ENCODE results near the gene KLHL24.
A peak's percentile ranks its signal among the peaks of the same experiment; 100 is the strongest.
"Not testable (repeated sequence)": the region's sequence is repeated elsewhere in the genome, so short reads cannot be mapped to it uniquely, and the experiment has no call there.

KLHL24 gene

DNA sequence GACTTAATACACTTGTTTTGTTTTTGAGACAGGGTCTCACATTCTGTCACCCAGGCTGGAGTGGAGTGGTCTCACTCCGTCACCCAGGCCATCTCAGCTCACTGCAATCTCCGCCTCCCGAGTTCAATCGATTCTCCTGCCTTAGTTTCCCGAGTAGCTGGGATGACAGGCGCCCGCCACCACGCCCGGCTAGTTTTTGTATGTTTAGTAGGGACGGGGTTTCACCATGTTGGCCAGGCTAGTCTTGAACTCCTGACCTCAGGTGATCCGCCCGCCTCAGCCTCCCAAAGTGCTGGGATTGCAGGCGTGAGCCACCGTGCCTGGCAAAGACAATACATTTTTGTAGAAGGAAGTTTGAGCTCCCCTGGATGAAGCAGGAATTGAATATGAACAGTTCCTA is 2.2 kb downstream of the KLHL24 start:
- Histone ChIP-seq H3K4me1 (ENCODE audit: control insufficient read depth, insufficient read depth, low read length) (peaks cover 20% of the 10 kb centered on the region), H3K27ac (ENCODE audit: low read depth, low read length) (peak overlapping the region; percentile 98), H3K4me3 (ENCODE audit: low read length) (peak overlapping the region; percentile 74)
- not testable (repeated sequence) for H3K27me3 ChIP-seq (ENCODE audit: control insufficient read depth, insufficient read depth, low read length); H3K9ac ChIP-seq (ENCODE audit: low read length); H3K36me3 ChIP-seq (ENCODE audit: control insufficient read depth, insufficient read depth, low read length)

DNA sequence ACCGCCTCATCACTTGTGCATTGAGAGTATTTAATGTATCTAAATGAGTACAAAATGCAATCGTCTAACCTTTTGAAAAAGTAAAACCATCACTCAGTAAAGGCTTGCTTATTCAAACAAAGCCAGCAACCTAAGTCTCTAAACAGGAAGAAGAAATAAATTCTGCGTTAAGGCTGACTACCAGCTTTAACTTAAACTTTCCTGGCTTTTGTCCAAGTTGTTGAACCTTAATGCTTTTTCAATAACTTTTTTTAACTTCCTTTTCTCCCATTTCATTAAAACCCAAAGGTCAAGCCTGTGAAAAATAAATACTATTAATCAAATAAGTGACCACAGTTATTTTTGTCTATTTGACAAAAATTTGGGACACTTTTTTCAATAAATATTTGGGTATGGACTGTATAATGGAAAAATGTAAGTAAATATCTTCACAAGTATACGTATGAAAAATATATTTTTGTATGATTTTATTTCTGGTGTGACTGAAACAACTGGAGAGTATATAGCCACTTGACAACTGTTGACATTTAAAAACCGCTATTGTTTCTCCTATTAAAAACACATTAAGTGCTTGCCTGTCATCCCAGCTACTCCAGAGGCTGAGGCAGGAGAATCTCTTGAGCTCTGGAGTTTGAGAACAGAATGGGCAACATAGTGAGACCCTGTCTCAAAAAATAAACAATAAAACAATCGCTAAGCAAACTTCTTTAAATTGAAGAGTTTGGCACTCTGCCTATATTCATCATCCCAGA is 2.9 kb downstream of the KLHL24 start:
- H3K9ac ChIP-seq (ENCODE audit: low read length) = no peak overlapping the region
- H3K27me3 ChIP-seq (ENCODE audit: control insufficient read depth, insufficient read depth, low read length) = no peaks in the 10 kb centered on the region
- H3K36me3 ChIP-seq (ENCODE audit: control insufficient read depth, insufficient read depth, low read length) = no peaks in the 10 kb centered on the region
- H3K4me1 ChIP-seq (ENCODE audit: control insufficient read depth, insufficient read depth, low read length) = peaks cover 20% of the 10 kb centered on the region
- no peak overlapping the region for H3K4me3 ChIP-seq (ENCODE audit: low read length)
- no peak overlapping the region for H3K27ac ChIP-seq (ENCODE audit: low read depth, low read length)

DNA sequence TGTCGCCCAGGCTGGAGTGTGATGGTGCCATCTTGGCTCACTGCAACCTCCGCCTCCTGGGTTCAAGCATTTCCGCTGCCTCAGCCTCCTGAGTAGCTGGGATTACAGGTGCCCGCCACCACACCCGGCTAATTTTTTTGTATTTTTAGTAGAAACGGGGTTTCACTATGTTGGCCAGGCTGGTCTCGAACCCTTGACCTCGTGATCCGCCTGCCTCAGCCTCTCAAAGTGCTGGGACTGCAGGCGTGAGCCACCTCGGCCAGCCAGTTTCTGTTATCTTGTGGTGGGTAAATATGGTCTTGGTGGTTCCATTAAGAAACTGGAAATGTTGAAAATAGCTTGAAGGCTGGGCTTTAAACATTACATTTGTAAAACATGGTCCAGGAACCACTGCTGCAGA is 5.2 kb downstream of the KLHL24 start:
- not testable (repeated sequence) for H3K9ac ChIP-seq (ENCODE audit: low read length); H3K27ac ChIP-seq (ENCODE audit: low read depth, low read length); H3K4me3 ChIP-seq (ENCODE audit: low read length); H3K36me3 ChIP-seq (ENCODE audit: control insufficient read depth, insufficient read depth, low read length); H3K27me3 ChIP-seq (ENCODE audit: control insufficient read depth, insufficient read depth, low read length)
- H3K4me1 ChIP-seq (ENCODE audit: control insufficient read depth, insufficient read depth, low read length) = peaks cover 17% of the 10 kb centered on the region

DNA sequence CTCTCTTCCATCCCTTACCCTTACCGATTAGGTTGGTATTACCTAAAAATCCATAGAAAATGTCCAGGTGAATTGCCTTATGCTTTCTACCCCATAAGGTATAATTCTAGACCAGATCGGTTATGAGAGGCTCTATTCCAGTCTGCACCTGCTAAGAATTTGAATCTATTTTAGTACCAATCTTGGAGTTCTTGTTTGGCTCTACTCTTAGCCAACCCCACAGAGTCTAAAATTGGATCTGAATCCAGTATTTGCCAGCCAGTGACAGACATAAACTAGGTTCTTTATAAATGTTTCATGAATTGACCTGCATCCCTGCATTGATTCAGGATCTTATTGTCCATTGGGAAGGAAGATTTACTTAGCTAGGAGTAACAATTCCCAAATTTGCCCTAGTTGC is 6.5 kb downstream of the KLHL24 start:
- Histone ChIP-seq H3K4me3 (ENCODE audit: low read length) (no peak overlapping the region), H3K9ac (ENCODE audit: low read length) (no peak overlapping the region), H3K27ac (ENCODE audit: low read depth, low read length) (no peak overlapping the region)

DNA sequence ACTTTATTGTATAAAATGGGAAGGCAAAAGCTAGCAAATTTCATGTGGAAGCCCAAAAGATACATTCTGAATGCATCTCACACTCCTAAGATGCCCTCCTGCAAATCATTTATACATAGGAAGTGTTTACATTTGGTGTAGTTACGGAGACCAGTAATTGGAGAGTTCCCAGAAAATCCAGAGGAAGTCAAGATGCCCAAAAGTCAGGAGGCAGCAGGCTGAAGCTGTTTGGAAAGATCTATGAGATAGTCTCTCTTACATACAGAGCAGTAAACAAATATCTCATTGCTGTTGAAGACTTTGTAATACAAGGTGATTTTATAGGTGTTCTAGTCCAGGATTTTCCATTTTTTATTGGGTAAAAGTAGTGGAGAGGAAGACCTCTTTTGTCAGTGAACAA is 8.8 kb downstream of the KLHL24 start:
- no peak overlapping the region for H3K9ac ChIP-seq (ENCODE audit: low read length)
- H3K36me3 ChIP-seq (ENCODE audit: control insufficient read depth, insufficient read depth, low read length) = peaks cover 2% of the 10 kb centered on the region
- peaks cover 2% of the 10 kb centered on the region for H3K4me1 ChIP-seq (ENCODE audit: control insufficient read depth, insufficient read depth, low read length)
- no peaks in the 10 kb centered on the region for H3K27me3 ChIP-seq (ENCODE audit: control insufficient read depth, insufficient read depth, low read length)
- H3K4me3 ChIP-seq (ENCODE audit: low read length) = no peak overlapping the region
- no peak overlapping the region for H3K27ac ChIP-seq (ENCODE audit: low read depth, low read length)

More for the DNA sequence above, 6.5 kb downstream of the KLHL24 start:
- no peaks in the 10 kb centered on the region for H3K27me3 ChIP-seq (ENCODE audit: control insufficient read depth, insufficient read depth, low read length)
- no peaks in the 10 kb centered on the region for H3K36me3 ChIP-seq (ENCODE audit: control insufficient read depth, insufficient read depth, low read length)
- peaks cover 17% of the 10 kb centered on the region for H3K4me1 ChIP-seq (ENCODE audit: control insufficient read depth, insufficient read depth, low read length)

DNA sequence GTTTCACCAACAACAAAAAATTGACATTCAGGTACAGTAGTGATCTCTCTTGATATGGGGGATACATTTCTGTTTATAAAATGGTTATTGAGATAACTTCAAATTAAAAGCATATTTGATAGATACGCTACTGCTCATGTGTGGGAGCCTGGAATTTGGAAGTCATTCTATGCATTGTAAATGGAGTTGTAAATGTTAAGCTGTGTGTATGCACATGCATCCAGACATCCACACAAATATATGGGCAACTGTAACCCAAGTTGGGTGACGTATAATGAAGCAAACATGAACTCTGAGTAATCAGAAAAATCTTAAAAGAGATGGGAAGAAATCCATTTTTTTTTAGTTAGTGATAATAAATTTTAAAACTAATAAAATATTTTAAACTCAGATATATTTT is 9.8 kb downstream of the KLHL24 start:
- Histone ChIP-seq H3K4me3 (ENCODE audit: low read length) (no peak overlapping the region), H3K27me3 (ENCODE audit: control insufficient read depth, insufficient read depth, low read length) (no peaks in the 10 kb centered on the region), H3K36me3 (ENCODE audit: control insufficient read depth, insufficient read depth, low read length) (peaks cover 3% of the 10 kb centered on the region), H3K27ac (ENCODE audit: low read depth, low read length) (no peak overlapping the region), H3K4me1 (ENCODE audit: control insufficient read depth, insufficient read depth, low read length) (peaks cover 2% of the 10 kb centered on the region), H3K9ac (ENCODE audit: low read length) (no peak overlapping the region)

DNA sequence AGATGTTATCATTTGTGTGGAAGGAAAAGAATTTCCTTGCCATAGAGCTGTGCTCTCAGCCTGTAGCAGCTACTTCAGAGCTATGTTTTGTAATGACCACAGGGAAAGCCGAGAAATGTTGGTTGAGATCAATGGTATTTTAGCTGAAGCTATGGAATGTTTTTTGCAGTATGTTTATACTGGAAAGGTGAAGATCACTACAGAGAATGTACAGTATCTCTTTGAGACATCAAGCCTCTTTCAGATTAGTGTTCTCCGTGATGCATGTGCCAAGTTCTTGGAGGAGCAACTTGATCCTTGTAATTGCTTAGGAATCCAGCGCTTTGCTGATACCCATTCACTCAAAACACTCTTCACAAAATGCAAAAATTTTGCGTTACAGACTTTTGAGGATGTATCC is 15.1 kb downstream of the KLHL24 start:
- peaks cover 28% of the 10 kb centered on the region for H3K36me3 ChIP-seq (ENCODE audit: control insufficient read depth, insufficient read depth, low read length)
- no peak overlapping the region for H3K27ac ChIP-seq (ENCODE audit: low read depth, low read length)
- no peak overlapping the region for H3K4me3 ChIP-seq (ENCODE audit: low read length)
- no peaks in the 10 kb centered on the region for H3K4me1 ChIP-seq (ENCODE audit: control insufficient read depth, insufficient read depth, low read length)
- H3K9ac ChIP-seq (ENCODE audit: low read length) = no peak overlapping the region
- no peaks in the 10 kb centered on the region for H3K27me3 ChIP-seq (ENCODE audit: control insufficient read depth, insufficient read depth, low read length)

DNA sequence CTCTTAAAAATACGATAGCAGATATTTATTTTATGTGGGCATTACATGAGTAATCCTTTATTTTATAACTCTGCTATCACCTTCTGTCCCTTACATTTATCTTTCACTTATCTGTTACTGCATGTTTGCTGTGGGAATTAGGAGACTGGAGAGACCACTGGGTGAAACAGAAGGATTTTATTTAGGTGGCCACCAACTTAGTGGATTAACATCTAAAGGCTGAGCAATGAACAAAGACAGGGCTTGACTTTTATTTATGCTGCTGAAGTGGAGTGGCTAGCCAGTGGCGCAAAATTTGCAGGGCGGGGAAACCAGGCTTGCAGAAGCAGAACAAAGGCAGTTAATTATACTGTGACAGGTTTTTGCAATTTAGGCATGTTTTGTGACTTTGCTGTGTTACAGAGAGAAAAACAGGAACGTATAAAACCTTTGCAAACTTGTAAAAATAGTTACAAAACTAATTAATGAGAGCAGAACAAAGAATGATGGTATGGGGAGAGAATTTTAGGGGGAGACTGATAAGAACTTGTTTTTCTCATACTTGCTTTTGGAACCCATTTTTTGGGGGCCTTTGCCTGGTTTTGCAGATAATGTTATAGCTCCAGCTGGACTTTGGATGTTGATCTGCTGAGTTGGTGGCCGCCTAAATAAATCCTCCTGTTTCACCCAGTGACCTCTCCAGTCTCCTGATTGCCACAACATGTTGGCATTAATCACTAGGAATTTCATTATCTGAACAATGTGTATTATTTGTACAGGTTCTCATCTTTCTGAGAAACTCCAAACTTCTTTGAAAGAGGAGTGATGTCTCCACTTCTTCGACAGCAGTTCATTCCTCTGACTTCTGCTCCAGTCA is 18.0 kb downstream of the KLHL24 start:
- Histone ChIP-seq H3K36me3 (ENCODE audit: control insufficient read depth, insufficient read depth, low read length) (peaks cover 33% of the 10 kb centered on the region), H3K4me3 (ENCODE audit: low read length) (no peak overlapping the region), H3K9ac (ENCODE audit: low read length) (no peak overlapping the region), H3K27ac (ENCODE audit: low read depth, low read length) (no peak overlapping the region), H3K27me3 (ENCODE audit: control insufficient read depth, insufficient read depth, low read length) (no peaks in the 10 kb centered on the region), H3K4me1 (ENCODE audit: control insufficient read depth, insufficient read depth, low read length) (no peaks in the 10 kb centered on the region)

DNA sequence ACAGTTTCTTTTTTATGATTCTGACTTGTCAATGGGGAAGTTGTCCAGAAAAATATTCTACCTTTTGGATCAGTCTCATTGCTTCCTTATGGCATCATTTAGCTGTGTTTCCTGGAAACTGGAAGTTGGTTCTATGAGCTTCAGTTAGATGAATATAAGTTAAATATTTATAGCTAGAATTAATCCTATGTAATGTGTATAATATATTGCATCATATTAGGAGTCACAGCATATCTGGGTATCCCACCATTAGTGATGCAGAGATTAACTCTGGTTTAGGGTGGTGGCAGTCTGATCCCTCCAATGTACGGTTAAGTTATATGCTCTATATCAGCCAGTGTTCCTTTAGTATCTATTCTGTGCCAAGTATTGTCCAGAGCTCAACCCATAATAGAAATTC is 19.3 kb downstream of the KLHL24 start:
- H3K9ac ChIP-seq (ENCODE audit: low read length) = no peak overlapping the region
- H3K36me3 ChIP-seq (ENCODE audit: control insufficient read depth, insufficient read depth, low read length) = peaks cover 31% of the 10 kb centered on the region
- no peaks in the 10 kb centered on the region for H3K27me3 ChIP-seq (ENCODE audit: control insufficient read depth, insufficient read depth, low read length)
- H3K27ac ChIP-seq (ENCODE audit: low read depth, low read length) = no peak overlapping the region
- H3K4me3 ChIP-seq (ENCODE audit: low read length) = no peak overlapping the region
- H3K4me1 ChIP-seq (ENCODE audit: control insufficient read depth, insufficient read depth, low read length) = no peaks in the 10 kb centered on the region

DNA sequence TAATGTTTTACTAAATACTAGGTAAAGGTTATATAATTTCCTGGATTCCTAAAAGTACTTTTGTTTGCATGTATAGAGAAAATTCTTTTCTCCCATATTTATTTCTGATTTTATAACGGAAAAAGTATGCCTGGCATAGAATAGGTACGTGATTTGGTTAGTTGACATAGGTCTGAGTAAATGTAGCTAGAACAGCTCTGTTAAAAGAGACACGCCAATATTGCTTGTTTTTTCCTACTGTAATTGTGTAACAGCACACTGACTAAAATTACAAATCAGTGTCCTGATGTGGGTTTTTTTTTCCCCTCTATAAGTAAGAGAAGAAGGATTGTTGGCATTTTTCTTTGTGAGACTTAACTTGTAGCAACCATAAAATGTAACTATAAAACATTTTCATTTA is 26.7 kb downstream of the KLHL24 start:
- Histone ChIP-seq H3K9ac (ENCODE audit: low read length) (no peak overlapping the region), H3K36me3 (ENCODE audit: control insufficient read depth, insufficient read depth, low read length) (peaks cover 3% of the 10 kb centered on the region), H3K27ac (ENCODE audit: low read depth, low read length) (no peak overlapping the region), H3K4me1 (ENCODE audit: control insufficient read depth, insufficient read depth, low read length) (peaks cover 5% of the 10 kb centered on the region), H3K4me3 (ENCODE audit: low read length) (no peak overlapping the region), H3K27me3 (ENCODE audit: control insufficient read depth, insufficient read depth, low read length) (no peaks in the 10 kb centered on the region)

DNA sequence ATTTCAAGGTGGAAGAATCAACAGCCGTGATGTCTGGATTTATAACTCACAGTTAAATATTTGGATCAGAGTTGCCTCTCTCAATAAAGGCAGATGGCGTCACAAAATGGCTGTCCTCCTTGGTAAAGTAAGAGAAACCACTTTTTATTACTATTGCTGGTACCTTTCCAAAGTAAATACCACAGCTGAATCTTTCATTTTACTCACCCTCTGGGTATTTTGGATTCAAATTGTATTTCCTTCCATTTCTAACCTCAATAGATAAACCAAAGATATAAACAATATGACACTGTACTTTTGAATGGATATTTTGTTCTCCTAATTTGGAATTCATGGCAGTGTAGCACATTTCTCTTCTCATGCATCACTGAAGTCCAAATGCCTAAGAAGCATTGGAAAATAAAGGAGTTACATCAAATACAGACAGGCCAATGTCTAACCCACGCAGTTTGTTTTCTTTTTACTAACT is 29.5 kb downstream of the KLHL24 start:
- H3K4me3 ChIP-seq (ENCODE audit: low read length) = no peak overlapping the region
- peak overlapping the region; percentile 48 for H3K27ac ChIP-seq (ENCODE audit: low read depth, low read length)
- no peak overlapping the region for H3K9ac ChIP-seq (ENCODE audit: low read length)
- peaks cover 5% of the 10 kb centered on the region for H3K4me1 ChIP-seq (ENCODE audit: control insufficient read depth, insufficient read depth, low read length)
- no peaks in the 10 kb centered on the region for H3K27me3 ChIP-seq (ENCODE audit: control insufficient read depth, insufficient read depth, low read length)
- H3K36me3 ChIP-seq (ENCODE audit: control insufficient read depth, insufficient read depth, low read length) = peaks cover 11% of the 10 kb centered on the region

DNA sequence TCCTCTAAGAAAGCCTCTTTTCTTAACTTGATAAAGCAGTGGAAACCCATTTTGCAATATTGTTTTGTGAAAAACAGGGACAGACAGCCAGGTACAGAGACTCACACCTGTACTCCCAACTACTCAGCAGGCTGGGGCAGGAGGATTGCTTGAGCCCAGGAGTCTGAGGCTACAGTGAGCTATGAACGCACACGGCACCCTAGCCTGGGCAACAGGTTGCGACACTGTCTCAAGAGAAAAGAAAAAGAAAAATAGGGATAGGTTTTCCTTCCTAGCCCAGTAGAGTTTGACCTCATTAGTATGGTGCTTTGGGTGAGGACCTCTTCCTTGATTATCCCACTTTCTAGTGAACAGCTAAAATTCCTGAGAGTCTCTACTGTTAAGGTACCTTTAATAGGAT is 44.6 kb downstream of the KLHL24 start:
- Histone ChIP-seq H3K27me3 (ENCODE audit: control insufficient read depth, insufficient read depth, low read length) (no peaks in the 10 kb centered on the region), H3K9ac (ENCODE audit: low read length) (no peak overlapping the region), H3K4me1 (ENCODE audit: control insufficient read depth, insufficient read depth, low read length) (no peaks in the 10 kb centered on the region), H3K4me3 (ENCODE audit: low read length) (no peak overlapping the region), H3K27ac (ENCODE audit: low read depth, low read length) (no peak overlapping the region), H3K36me3 (ENCODE audit: control insufficient read depth, insufficient read depth, low read length) (peaks cover 3% of the 10 kb centered on the region)

All from rectal smooth muscle tissue (tissue), 1 donor.